Skeletal muscle satellite cell (primary cell): Measurements from ENCODE around the gene TMEM151B.

Source experiments
- H3K27me3 ChIP-seq: 2 replicates; pipeline ENCODE4 v1.7.0; 2013; ENCODE audit warnings: low read length; ENCODE audit not compliant: control insufficient read depth, insufficient read depth
- H3K36me3 ChIP-seq: 2 replicates; pipeline ENCODE4 v1.7.0; 2013; ENCODE audit warnings: mild to moderate bottlenecking, control low read depth, low read length; ENCODE audit not compliant: insufficient read depth
- H3K4me1 ChIP-seq: 2 replicates; pipeline ENCODE4 v1.7.0; 2013; ENCODE audit warnings: low read length; ENCODE audit not compliant: control insufficient read depth, insufficient read depth
- H3K4me2 ChIP-seq: 2 replicates; pipeline ENCODE4 v1.7.0; 2013; ENCODE audit warnings: mild to moderate bottlenecking, low read length
- H3K4me3 ChIP-seq: 2 replicates; pipeline ENCODE4 v1.7.0; 2013; ENCODE audit warnings: low read length
- H3K9ac ChIP-seq: 2 replicates; pipeline ENCODE4 v1.7.0; 2013; ENCODE audit warnings: mild to moderate bottlenecking, low read depth, low read length, moderate library complexity
- H3K9me3 ChIP-seq: replicated peaks from 2 replicates; pipeline ENCODE4 v1.7.0; 2013; ENCODE audit warnings: mild to moderate bottlenecking, control low read depth, low read length

Gene TMEM151B

GRCh38 chr6:44262467-44263353, 7.5 kb upstream of the TMEM151B start:
- H3K9ac ChIP-seq, result peak overlapping the region; percentile 86
- H3K27me3 ChIP-seq, result no peaks in the 10 kb centered on the region
- no peaks in the 10 kb centered on the region for H3K9me3 ChIP-seq
- peaks cover 7% of the 10 kb centered on the region for H3K36me3 ChIP-seq
- H3K4me3 ChIP-seq, result peak overlapping the region; percentile 92
- peak overlapping the region; percentile 97 for H3K4me2 ChIP-seq
- peaks cover 28% of the 10 kb centered on the region for H3K4me1 ChIP-seq

- Histone ChIP-seq H3K4me3 (peak overlapping the region; percentile 92), H3K36me3 (peaks cover 7% of the 10 kb centered on the region), H3K27me3 (peaks cover 3% of the 10 kb centered on the region), H3K9me3 (no peaks in the 10 kb centered on the region), H3K9ac (peak overlapping the region; percentile 86), H3K4me1 (peaks cover 24% of the 10 kb centered on the region), H3K4me2 (peak overlapping the region; percentile 97)
Measured at GRCh38 chr6:44263354-44264100, 6.7 kb upstream of the TMEM151B start.

- Histone ChIP-seq H3K4me3 (peak overlapping the region; percentile 92), H3K4me2 (peak overlapping the region; percentile 97), H3K27me3 (peaks cover 12% of the 10 kb centered on the region), H3K9ac (peak overlapping the region; percentile 86), H3K36me3 (peaks cover 7% of the 10 kb centered on the region), H3K9me3 (no peaks in the 10 kb centered on the region), H3K4me1 (peaks cover 24% of the 10 kb centered on the region)
Measured at GRCh38 chr6:44264154-44265006, 5.9 kb upstream of the TMEM151B start.

- Histone ChIP-seq H3K9me3 (no peaks in the 10 kb centered on the region), H3K4me3 (peak within 1 kb of the TSS; percentile 92), H3K4me1 (peaks cover 24% of the 10 kb centered on the region), H3K27me3 (peaks cover 19% of the 10 kb centered on the region), H3K4me2 (peak within 1 kb of the TSS; percentile 97), H3K36me3 (peaks cover 2% of the 10 kb centered on the region), H3K9ac (peak within 1 kb of the TSS; percentile 86)
Measured at GRCh38 chr6:44265007-44265721, 5.1 kb upstream of the TMEM151B start, which contains the start of gene NFKBIE. TSS of gene NFKBIE (minus strand) at chr6:44265551. CDS start at chr6:44265346, 205 bp downstream.

- Histone ChIP-seq H3K27me3 (peaks cover 19% of the 10 kb centered on the region), H3K36me3 (no peaks in the 10 kb centered on the region), H3K4me2 (peak overlapping the region; percentile 97), H3K9ac (no peak overlapping the region), H3K4me3 (peak overlapping the region; percentile 92), H3K4me1 (peaks cover 24% of the 10 kb centered on the region), H3K9me3 (no peaks in the 10 kb centered on the region)
Measured at GRCh38 chr6:44265722-44266233, 4.5 kb upstream of the TMEM151B start.

- H3K36me3 ChIP-seq, result no peaks in the 10 kb centered on the region
- peaks cover 23% of the 10 kb centered on the region for H3K27me3 ChIP-seq
- H3K9ac ChIP-seq, result no peak overlapping the region
- no peak overlapping the region for H3K4me3 ChIP-seq
- H3K9me3 ChIP-seq, result no peaks in the 10 kb centered on the region
- peaks cover 24% of the 10 kb centered on the region for H3K4me1 ChIP-seq
- H3K4me2 ChIP-seq, result no peak overlapping the region
Measured at GRCh38 chr6:44266347-44266746, 3.9 kb upstream of the TMEM151B start.

GRCh38 chr6:44267252-44267651, 3.0 kb upstream of the TMEM151B start:
- Histone ChIP-seq H3K4me3 (no peak overlapping the region), H3K27me3 (peaks cover 32% of the 10 kb centered on the region), H3K4me1 (peaks cover 24% of the 10 kb centered on the region), H3K4me2 (no peak overlapping the region), H3K9ac (no peak overlapping the region), H3K9me3 (no peaks in the 10 kb centered on the region), H3K36me3 (no peaks in the 10 kb centered on the region)

- H3K4me2 ChIP-seq, result no peak overlapping the region
- H3K4me1 ChIP-seq, result peaks cover 18% of the 10 kb centered on the region
- peaks cover 42% of the 10 kb centered on the region for H3K27me3 ChIP-seq
- H3K9ac ChIP-seq, result no peak overlapping the region
- H3K9me3 ChIP-seq, result no peaks in the 10 kb centered on the region
- H3K4me3 ChIP-seq, result no peak overlapping the region
- H3K36me3 ChIP-seq, result no peaks in the 10 kb centered on the region
Measured at GRCh38 chr6:44268095-44268628, 2.1 kb upstream of the TMEM151B start.

GRCh38 chr6:44269178-44269920, 901 bp upstream of the TMEM151B start:
- H3K36me3 ChIP-seq, result no peaks in the 10 kb centered on the region
- peaks cover 6% of the 10 kb centered on the region for H3K4me1 ChIP-seq
- no peak overlapping the region for H3K4me3 ChIP-seq
- no peaks in the 10 kb centered on the region for H3K9me3 ChIP-seq
- H3K9ac ChIP-seq, result no peak overlapping the region
- H3K4me2 ChIP-seq, result no peak overlapping the region
- H3K27me3 ChIP-seq, result peaks cover 50% of the 10 kb centered on the region
